ENCODE measurements around the gene DUOXA2. TPM values are rescaled to one million over a fixed set of nuclear protein-coding genes. Genes with fewer than 3 reads are reported as not detected.

DUOXA2 gene
- total and polyA plus RNA-seq, 12 donors: not detected

- DNase-seq (no peak), ATAC-seq (no peak)
- H3K4me1 ChIP-seq: peaks cover 8 to 28% (median 15%) of the 10 kb centered on the region in 9 donors
- intact Hi-C loops (cut with DNase I): loop anchor here in 4 of 10 donors (5.0 to 10.0 kb wide), 4 partner anchors 74 to 152 kb away; no protein-coding TSS in a partner anchor
- no peak for TF ChIP-seq CTCF (IDR thresholded peaks at IDR 0.05)
- H3K9me3 ChIP-seq: no peaks in the 10 kb centered on the region
- peaks cover 20 to 90% (median 76%) of the 10 kb centered on the region in 7 donors for H3K27me3 ChIP-seq
- no peak overlapping the region for H3K27ac ChIP-seq
- WGBS, 2 donors: 90 to 94% methylated on average over 5 of the region's 5 CpGs
- H3K4me3 ChIP-seq: no peak overlapping the region
- H3K36me3 ChIP-seq: no peaks in the 10 kb centered on the region
Measured at GRCh38 chr15:45118996-45119395, 4.9 kb downstream of the DUOXA2 start.

- Histone ChIP-seq H3K27ac (no peak overlapping the region), H3K27me3 (peaks cover 18 to 87% (median 74%) of the 10 kb centered on the region in 7 donors), H3K36me3 (no peaks in the 10 kb centered on the region), H3K9me3 (no peaks in the 10 kb centered on the region), H3K4me1 (peaks cover 8 to 20% (median 15%) of the 10 kb centered on the region in 9 donors), H3K4me3 (no peak overlapping the region)
- no peak for TF ChIP-seq CTCF (IDR thresholded peaks at IDR 0.05)
- no peak for ATAC-seq
- DNase-seq: no peak
- WGBS, 2 donors: 96% methylated on average over 10 of the region's 10 CpGs
- intact Hi-C loops (cut with DNase I): no loop called here
Measured at GRCh38 chr15:45120081-45120972, 6.2 kb downstream of the DUOXA2 start.

GRCh38 chr15:45121020-45121419 lies 6.9 kb downstream of the DUOXA2 start:
- H3K27ac ChIP-seq: no peak overlapping the region
- H3K36me3 ChIP-seq: no peaks in the 10 kb centered on the region
- ATAC-seq (no peak), DNase-seq (no peak)
- peaks cover 12 to 87% (median 73%) of the 10 kb centered on the region in 7 donors for H3K27me3 ChIP-seq
- intact Hi-C loops (cut with DNase I): no loop called here
- TF ChIP-seq CTCF (IDR thresholded peaks at IDR 0.05): no peak
- no peak overlapping the region for H3K4me3 ChIP-seq
- peaks cover 8 to 20% (median 15%) of the 10 kb centered on the region in 9 donors for H3K4me1 ChIP-seq
- WGBS, 2 donors: 93 to 94% methylated on average over 3 of the region's 3 CpGs
- H3K9me3 ChIP-seq: no peaks in the 10 kb centered on the region

GRCh38 chr15:45121706-45122417 lies 7.7 kb downstream of the DUOXA2 start:
- TF ChIP-seq CTCF (IDR thresholded peaks at IDR 0.05): no peak
- Histone ChIP-seq H3K9me3 (no peaks in the 10 kb centered on the region), H3K27ac (no peak overlapping the region), H3K4me1 (peaks cover 4 to 14% (median 10%) of the 10 kb centered on the region in 9 donors), H3K4me3 (no peak overlapping the region), H3K36me3 (no peaks in the 10 kb centered on the region), H3K27me3 (peaks cover 9 to 83% (median 65%) of the 10 kb centered on the region in 7 donors)
- WGBS, 2 donors: 56 to 62% methylated on average over 9 of the region's 9 CpGs
- intact Hi-C loops (cut with DNase I): no loop called here
- ATAC-seq: no peak
- DNase-seq: no peak

All from heart right ventricle (tissue), 16 donors.